Germinal center (tissue), 1 donor: ENCODE data around the gene PRR27.
A peak's percentile ranks its signal among the peaks of the same experiment; 100 is the strongest.

Source experiments
- DNase-seq: peaks from one replicate; pipeline ENCODE4 v3.0.0; 2012; ENCODE audit warnings: mixed read lengths, low spot score

The PRR27 gene

GRCh38 chr4:70153937-70154336 is at the start of gene PRR27:
TSS of gene PRR27 (plus strand) at chr4:70154237. CDS start at chr4:70154376, 139 bp downstream.
- DNase-seq, result no peak

- DNase-seq, result no peak
Observed at GRCh38 chr4:70110917-70111316, 43.1 kb upstream of the PRR27 start.

- DNase-seq, result no peak
Observed at GRCh38 chr4:70113656-70114055, 40.4 kb upstream of the PRR27 start.

- no peak for DNase-seq
Observed at GRCh38 chr4:70114096-70114495, 39.9 kb upstream of the PRR27 start.

- DNase-seq, result no peak
Observed at GRCh38 chr4:70120323-70120722, 33.7 kb upstream of the PRR27 start.

- DNase-seq, result no peak
Observed at GRCh38 chr4:70133473-70133872, 20.6 kb upstream of the PRR27 start.

GRCh38 chr4:70138751-70139150 is 15.3 kb upstream of the PRR27 start:
- no peak for DNase-seq

- no peak for DNase-seq
Observed at GRCh38 chr4:70151271-70151670, 2.8 kb upstream of the PRR27 start.

GRCh38 chr4:70152088-70152487 is 1.9 kb upstream of the PRR27 start:
- no peak for DNase-seq

- DNase-seq, result no peak
Observed at GRCh38 chr4:70158576-70158975, 4.5 kb downstream of the PRR27 start.

- no peak for DNase-seq
Observed at GRCh38 chr4:70177090-70177489, 23.1 kb downstream of the PRR27 start.

GRCh38 chr4:70178075-70178660 is 24.1 kb downstream of the PRR27 start:
- DNase-seq, result no peak

GRCh38 chr4:70179811-70180210 is 25.8 kb downstream of the PRR27 start:
- no peak for DNase-seq

- no peak for DNase-seq
Observed at GRCh38 chr4:70181864-70182263, 27.8 kb downstream of the PRR27 start.

GRCh38 chr4:70182517-70183167 is 28.6 kb downstream of the PRR27 start:
- DNase-seq, result no peak

- peak; percentile 7 for DNase-seq
Observed at GRCh38 chr4:70183168-70183939, 29.3 kb downstream of the PRR27 start.

GRCh38 chr4:70183940-70184246 is 29.9 kb downstream of the PRR27 start:
- no peak for DNase-seq

GRCh38 chr4:70187216-70187615 is 33.2 kb downstream of the PRR27 start:
- no peak for DNase-seq

GRCh38 chr4:70190579-70190978 is 36.5 kb downstream of the PRR27 start:
- no peak for DNase-seq

- no peak for DNase-seq
Observed at GRCh38 chr4:70191647-70192046, 37.6 kb downstream of the PRR27 start.

- no peak for DNase-seq
Observed at GRCh38 chr4:70192895-70193294, 38.9 kb downstream of the PRR27 start.

GRCh38 chr4:70195425-70195824 is 41.4 kb downstream of the PRR27 start, which contains the start of gene ODAM:
TSS of gene ODAM (plus strand) at chr4:70195725. CDS start at chr4:70196544, 819 bp downstream.
- DNase-seq, result no peak

GRCh38 chr4:70196857-70197256 is 42.8 kb downstream of the PRR27 start:
- no peak for DNase-seq
